A549 treated with Mapracorat at 1 μM for 4 hours (cell line): Measurements from ENCODE around the gene TEX29. TPM values are rescaled to one million over a fixed set of nuclear protein-coding genes. Genes with fewer than 3 reads are reported as not detected.

ENCODE experiments used
- total RNA-seq: library from RNA; stranded (reverse); fragments of 200-300 nt; extraction: Qiagen RNA extraction; gene quantifications from 5 replicates; pipeline ENCODE4 v1.2.3, GENCODE V29; 2022

The TEX29 gene
- total RNA-seq = 0.27 TPM in 1 of 5 replicates, not detected in the others

GRCh38 chr13:111319998-111320911 is at the start of gene TEX29:
TEX29 (plus strand) TSS chr13:111320642; CDS start chr13:111320891, 249 bp downstream.

Other genes starting within 250 kb of the TEX29 start
- 19.4 to 21.3 TPM (median 20.5 TPM) in 5 replicates for gene ARHGEF7, start 205.3 kb upstream of the TEX29 start, total RNA-seq